Left ventricle myocardium inferior (tissue), 1 donor: ENCODE results near the gene WIPF3. TPM values are rescaled to one million over a fixed set of nuclear protein-coding genes. Genes with fewer than 3 reads are reported as not detected.

Experiments
- DNase-seq: peaks from one replicate; pipeline ENCODE4 v3.0.0-alpha.2; 2020
- H3K27ac ChIP-seq: fragments of 200-600 bp; replicated peaks from 2 replicates; pipeline ENCODE4 v1.8.0; 2021
- H3K27me3 ChIP-seq: fragments of 200-600 bp; 2 replicates; pipeline ENCODE4 v1.8.0; 2021; ENCODE audit warnings: low read depth
- H3K36me3 ChIP-seq: fragments of 200-600 bp; 2 replicates; pipeline ENCODE4 v1.8.0; 2021
- H3K4me1 ChIP-seq: fragments of 200-600 bp; 2 replicates; pipeline ENCODE4 v1.8.0; 2021
- H3K4me3 ChIP-seq: fragments of 200-600 bp; 2 replicates; pipeline ENCODE4 v1.8.0; 2021; ENCODE audit warnings: mild to moderate bottlenecking, moderate library complexity
- H3K9me3 ChIP-seq: fragments of 200-600 bp; replicated peaks from 2 replicates; pipeline ENCODE4 v1.8.0; 2021
- CTCF ChIP-seq: fragments of 200-600 bp; IDR thresholded peaks from 2 replicates; pipeline ENCODE4 v1.8.0; 2021; ENCODE audit warnings: antibody characterized with exemption, mild to moderate bottlenecking, borderline replicate concordance
- intact Hi-C: fragments of 100-400 bp; cut with micrococcal nuclease; formaldehyde crosslinking; loops from one replicate; pipeline ENCODE4 v1.11.0; 2022
- total RNA-seq: library from RNA; stranded (reverse); fragmentation: NEBNext Ultra II Directional; extraction: Animal tissue kit (Norgen Biotek cat#: 25700); gene quantifications from one replicate; pipeline ENCODE4 v1.2.1, GENCODE V29; 2021
- donor health status: DM: no; HTN: yes; CAD: no; lungs with severe emphysema.

Gene WIPF3
- total RNA-seq, 1 donor from 2014 or later: 8.0 TPM

GRCh38 chr7:29873644-29874294 lies 67.5 kb downstream of the WIPF3 start:
- Histone ChIP-seq H3K36me3 (no peaks in the 10 kb centered on the region), H3K27ac (no peak overlapping the region), H3K27me3 (no peaks in the 10 kb centered on the region), H3K4me3 (no peak overlapping the region), H3K4me1 (peaks cover 13% of the 10 kb centered on the region), H3K9me3 (no peaks in the 10 kb centered on the region)
- no peak for TF ChIP-seq CTCF
- intact Hi-C loops: no loop called here
- DNase-seq: no peak

GRCh38 chr7:29875741-29876140 lies 69.4 kb downstream of the WIPF3 start:
- H3K27me3 ChIP-seq: no peaks in the 10 kb centered on the region
- no peak for TF ChIP-seq CTCF
- no peaks in the 10 kb centered on the region for H3K9me3 ChIP-seq
- no peak overlapping the region for H3K27ac ChIP-seq
- H3K36me3 ChIP-seq: no peaks in the 10 kb centered on the region
- intact Hi-C loops: no loop called here
- no peak overlapping the region for H3K4me3 ChIP-seq
- DNase-seq: no peak
- H3K4me1 ChIP-seq: peaks cover 13% of the 10 kb centered on the region

- no peaks in the 10 kb centered on the region for H3K9me3 ChIP-seq
- H3K4me1 ChIP-seq: peaks cover 13% of the 10 kb centered on the region
- no peaks in the 10 kb centered on the region for H3K36me3 ChIP-seq
- DNase-seq: no peak
- H3K27me3 ChIP-seq: no peaks in the 10 kb centered on the region
- H3K4me3 ChIP-seq: no peak overlapping the region
- no peak for TF ChIP-seq CTCF
- no peak overlapping the region for H3K27ac ChIP-seq
- intact Hi-C loops: no loop called here
Measured at GRCh38 chr7:29877196-29877595, 70.9 kb downstream of the WIPF3 start.

GRCh38 chr7:29878081-29878688 lies 71.9 kb downstream of the WIPF3 start:
- no peaks in the 10 kb centered on the region for H3K36me3 ChIP-seq
- DNase-seq: no peak
- TF ChIP-seq CTCF: peak; percentile 52
- H3K4me3 ChIP-seq: no peak overlapping the region
- H3K4me1 ChIP-seq: peaks cover 13% of the 10 kb centered on the region
- no peaks in the 10 kb centered on the region for H3K27me3 ChIP-seq
- H3K27ac ChIP-seq: no peak overlapping the region
- intact Hi-C loops: no loop called here
- H3K9me3 ChIP-seq: no peaks in the 10 kb centered on the region

- intact Hi-C loops: no loop called here
- no peaks in the 10 kb centered on the region for H3K27me3 ChIP-seq
- DNase-seq: no peak
Measured at GRCh38 chr7:29879609-29880008, 73.3 kb downstream of the WIPF3 start.

More at GRCh38 chr7:29879609-29880008, 73.3 kb downstream of the WIPF3 start:
- no peak overlapping the region for H3K4me3 ChIP-seq
- TF ChIP-seq CTCF: no peak
- peaks cover 13% of the 10 kb centered on the region for H3K4me1 ChIP-seq
- no peak overlapping the region for H3K27ac ChIP-seq
- no peaks in the 10 kb centered on the region for H3K36me3 ChIP-seq
- H3K9me3 ChIP-seq: no peaks in the 10 kb centered on the region
